ENCODE measurements around the gene GLTPD2.

The GLTPD2 gene

GRCh38 chr17:4838309-4838785, 49.6 kb downstream of the GLTPD2 start:
- POLR2A ChIA-PET = no interaction called here
- H3K4me1 ChIP-seq (ENCODE audit: control extremely low read depth in 1 of 4, control insufficient read depth in 4 of 4, insufficient read depth in 4 of 4, low read length in 3 of 4) = peaks cover 8 to 28% (median 21%) of the 10 kb centered on the region in 4 experiments
- no peak overlapping the region for H3K4me3 ChIP-seq (ENCODE audit: control insufficient read depth in 1 of 7, extremely low read depth in 1 of 7, insufficient read depth in 4 of 7, low read depth in 2 of 7, low read length in 6 of 7)
- no peaks in the 10 kb centered on the region for H3K27me3 ChIP-seq (replicated peaks in 2 of 5; ENCODE audit: control insufficient read depth in 4 of 5, insufficient read depth in 5 of 5, low read length in 4 of 5)
- peaks cover 0 to 9% (median 5%) of the 10 kb centered on the region in 4 experiments for H3K36me3 ChIP-seq (ENCODE audit: control insufficient read depth in 4 of 4, insufficient read depth in 4 of 4, low read length in 3 of 4)
- H3K27ac ChIP-seq (ENCODE audit: insufficient read depth in 1 of 2, low read depth in 1 of 2, low read length in 2 of 2, poor library complexity in 1 of 2, severe bottlenecking in 2 of 2) = no peak overlapping the region
- DNase-seq = peak; percentile 34 to 63 (median 37)
- 100% methylated on average over 1 of the region's 3 CpGs for WGBS (ENCODE audit: insufficient coverage)
- no peaks in the 10 kb centered on the region for H3K9me3 ChIP-seq (ENCODE audit: control extremely low read depth in 1 of 5, control insufficient read depth in 4 of 5, insufficient read depth in 2 of 5, low read depth in 1 of 5, low read length in 4 of 5)
- CTCF ChIA-PET = interaction anchor here (1.4 kb wide), 1 partner anchor 48 kb away, joined by 3 read pairs; no protein-coding TSS in a partner anchor

- H3K27ac ChIP-seq (ENCODE audit: insufficient read depth in 1 of 2, low read depth in 1 of 2, low read length in 2 of 2, poor library complexity in 1 of 2, severe bottlenecking in 2 of 2) = no peak overlapping the region
- POLR2A ChIA-PET = interaction anchor here (0.6 kb wide), 1 partner anchor 1838 kb away, joined by 4 read pairs; no protein-coding TSS in a partner anchor
- H3K4me1 ChIP-seq (ENCODE audit: control extremely low read depth in 1 of 4, control insufficient read depth in 4 of 4, insufficient read depth in 4 of 4, low read length in 3 of 4) = peaks cover 7 to 19% (median 16%) of the 10 kb centered on the region in 4 experiments
- peaks cover 0 to 9% (median 5%) of the 10 kb centered on the region in 4 experiments for H3K36me3 ChIP-seq (ENCODE audit: control insufficient read depth in 4 of 4, insufficient read depth in 4 of 4, low read length in 3 of 4)
- DNase-seq = no peak
- WGBS (ENCODE audit: insufficient coverage) = 98% methylated on average over 6 of the region's 8 CpGs
- CTCF ChIA-PET = interaction anchor here (0.7 to 1.6 kb wide), 2 partner anchors 31 to 53 kb away, joined by 3 read pairs; partner anchors contain the start of gene VMO1
- H3K4me3 ChIP-seq (ENCODE audit: control insufficient read depth in 1 of 7, extremely low read depth in 1 of 7, insufficient read depth in 4 of 7, low read depth in 2 of 7, low read length in 6 of 7) = no peak overlapping the region
- H3K27me3 ChIP-seq (replicated peaks in 2 of 5; ENCODE audit: control insufficient read depth in 4 of 5, insufficient read depth in 5 of 5, low read length in 4 of 5) = no peaks in the 10 kb centered on the region
- H3K9me3 ChIP-seq (ENCODE audit: control extremely low read depth in 1 of 5, control insufficient read depth in 4 of 5, insufficient read depth in 2 of 5, low read depth in 1 of 5, low read length in 4 of 5) = no peaks in the 10 kb centered on the region
Measured at GRCh38 chr17:4839221-4839620, 50.5 kb downstream of the GLTPD2 start.
